ENCODE measurements around the gene ZNF668. TPM values are rescaled to one million over a fixed set of nuclear protein-coding genes. Genes with fewer than 3 reads are reported as not detected.

The ZNF668 gene
- total and polyA plus RNA-seq, 2 of the 13 experiments (the other 11 are each of a cell fraction or from before 2014, with no cell fraction given), result 3.8 to 9.8 TPM

DNA sequence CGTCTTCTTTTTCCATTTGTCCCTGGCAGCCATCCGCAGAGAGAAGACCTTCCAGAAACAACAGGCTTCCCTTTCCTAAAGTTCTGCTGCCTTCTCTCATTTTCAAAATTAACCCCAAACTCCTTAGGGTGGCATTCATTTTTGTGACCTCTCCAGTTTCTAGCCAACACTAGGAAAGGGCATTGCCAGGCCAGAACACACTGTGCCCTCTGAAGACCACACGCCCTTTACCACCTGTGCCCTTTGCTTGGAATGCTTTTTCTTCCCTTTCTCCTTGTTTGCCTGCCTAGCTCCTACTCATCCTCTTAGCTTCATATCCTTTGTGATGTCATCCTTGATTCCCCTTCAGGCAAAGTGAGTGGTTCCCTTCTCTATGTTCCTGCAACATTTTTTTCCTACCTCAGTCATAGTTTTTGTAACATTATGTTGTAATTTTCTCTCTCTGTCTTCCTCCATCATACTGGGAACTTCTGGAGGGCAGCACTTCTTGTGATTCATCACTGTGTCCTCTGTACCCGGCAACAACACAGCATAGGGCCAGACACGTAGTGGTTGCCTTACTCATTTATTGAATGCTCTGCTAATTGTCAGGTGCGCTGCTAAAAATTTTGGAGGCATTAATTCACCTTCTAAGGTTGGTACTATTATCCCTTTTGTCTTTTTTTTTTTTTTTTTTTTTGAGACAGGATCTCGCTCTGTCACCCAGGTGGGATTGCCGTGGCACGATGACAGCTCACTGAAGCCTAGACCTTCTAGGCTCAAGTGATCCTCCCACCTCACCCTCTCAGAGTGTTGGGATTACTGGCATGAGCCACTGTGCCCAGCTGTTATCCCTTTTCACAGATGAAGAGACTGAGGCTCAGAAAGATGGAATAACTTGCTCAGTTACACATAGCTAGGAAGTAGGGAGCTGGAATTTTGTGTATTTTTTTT lies 44.4 kb upstream of the ZNF668 start (continued):
- TF ChIP-seq, protein P1, sequence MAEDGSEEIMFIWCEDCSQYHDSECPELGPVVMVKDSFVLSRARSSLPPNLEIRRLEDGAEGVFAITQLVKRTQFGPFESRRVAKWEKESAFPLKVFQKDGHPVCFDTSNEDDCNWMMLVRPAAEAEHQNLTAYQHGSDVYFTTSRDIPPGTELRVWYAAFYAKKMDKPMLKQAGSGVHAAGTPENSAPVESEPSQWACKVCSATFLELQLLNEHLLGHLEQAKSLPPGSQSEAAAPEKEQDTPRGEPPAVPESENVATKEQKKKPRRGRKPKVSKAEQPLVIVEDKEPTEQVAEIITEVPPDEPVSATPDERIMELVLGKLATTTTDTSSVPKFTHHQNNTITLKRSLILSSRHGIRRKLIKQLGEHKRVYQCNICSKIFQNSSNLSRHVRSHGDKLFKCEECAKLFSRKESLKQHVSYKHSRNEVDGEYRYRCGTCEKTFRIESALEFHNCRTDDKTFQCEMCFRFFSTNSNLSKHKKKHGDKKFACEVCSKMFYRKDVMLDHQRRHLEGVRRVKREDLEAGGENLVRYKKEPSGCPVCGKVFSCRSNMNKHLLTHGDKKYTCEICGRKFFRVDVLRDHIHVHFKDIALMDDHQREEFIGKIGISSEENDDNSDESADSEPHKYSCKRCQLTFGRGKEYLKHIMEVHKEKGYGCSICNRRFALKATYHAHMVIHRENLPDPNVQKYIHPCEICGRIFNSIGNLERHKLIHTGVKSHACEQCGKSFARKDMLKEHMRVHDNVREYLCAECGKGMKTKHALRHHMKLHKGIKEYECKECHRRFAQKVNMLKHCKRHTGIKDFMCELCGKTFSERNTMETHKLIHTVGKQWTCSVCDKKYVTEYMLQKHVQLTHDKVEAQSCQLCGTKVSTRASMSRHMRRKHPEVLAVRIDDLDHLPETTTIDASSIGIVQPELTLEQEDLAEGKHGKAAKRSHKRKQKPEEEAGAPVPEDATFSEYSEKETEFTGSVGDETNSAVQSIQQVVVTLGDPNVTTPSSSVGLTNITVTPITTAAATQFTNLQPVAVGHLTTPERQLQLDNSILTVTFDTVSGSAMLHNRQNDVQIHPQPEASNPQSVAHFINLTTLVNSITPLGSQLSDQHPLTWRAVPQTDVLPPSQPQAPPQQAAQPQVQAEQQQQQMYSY (CRISPR knock-in tag; IDR thresholded peaks at IDR 0.05), result no peak
- TF ChIP-seq SYNCRIP (IDR thresholded peaks at IDR 0.05; ENCODE audit: insufficient read depth, low read depth, low read length), result no peak
- TF ChIP-seq, protein P2, sequence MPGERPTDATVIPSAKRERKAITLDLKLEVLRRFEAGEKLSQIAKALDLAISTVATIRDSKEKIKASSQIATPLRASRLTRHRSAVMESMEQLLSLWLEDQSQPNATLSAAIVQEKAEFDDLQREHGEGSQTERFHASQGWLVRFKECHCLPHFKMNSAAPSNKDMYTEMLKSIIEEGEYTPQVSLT (CRISPR knock-in tag; IDR thresholded peaks at IDR 0.05; ENCODE audit: borderline replicate concordance, low read depth), result no peak
- TF ChIP-seq ZNF558 (CRISPR knock-in tag; IDR thresholded peaks at IDR 0.05; ENCODE audit: borderline replicate concordance), result no peak

Data from HepG2 (cell line).